ENCODE results near the gene PXK.

PXK gene

DNA sequence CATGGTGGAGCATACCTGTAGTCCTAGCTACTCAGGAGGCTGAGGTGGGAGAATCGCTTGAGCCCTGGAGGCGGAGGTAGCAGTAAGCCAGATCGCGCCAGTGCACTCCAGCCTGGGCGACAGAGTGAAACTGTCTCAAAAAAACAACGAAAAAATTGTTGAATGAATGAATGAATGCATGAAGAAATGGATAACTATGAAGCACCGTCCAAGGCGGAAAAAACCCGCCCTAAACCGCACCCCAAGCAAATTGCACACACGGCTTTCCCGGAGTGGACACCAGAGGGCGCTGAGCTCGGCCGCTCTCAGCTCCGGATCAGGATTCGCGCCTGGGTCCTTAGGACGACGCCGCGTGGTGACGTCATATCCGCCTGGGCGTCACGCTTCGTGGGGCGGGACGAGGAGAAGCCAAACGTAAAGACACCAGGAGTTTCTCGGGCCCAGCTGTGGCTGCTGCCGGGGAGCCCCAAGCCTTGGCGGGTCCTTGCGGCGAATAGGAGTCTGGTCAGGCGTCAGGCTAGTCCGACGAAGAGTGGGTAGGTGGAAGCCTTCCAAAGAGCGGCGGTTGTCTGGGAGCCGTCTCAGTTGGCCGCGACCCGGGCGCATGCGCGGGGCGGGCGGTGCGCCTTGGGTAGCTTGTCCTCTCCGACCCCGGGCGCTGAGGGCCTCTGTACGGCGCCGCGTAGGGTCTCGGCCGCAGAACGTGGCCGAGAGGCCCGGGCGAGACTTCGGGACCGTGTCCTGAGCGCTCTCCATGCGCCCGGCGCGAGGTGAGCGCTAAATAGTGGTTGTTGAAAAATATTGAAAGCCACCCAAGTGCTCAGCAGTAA lies 26.6 kb upstream of the PXK start, which contains the start of the genes HTD2 and RPP14:
Gene HTD2, plus strand, starts transcription at position 639 of the 830 bp plus-strand sequence. CDS start 11,094 bp downstream, outside the sequence.
Gene RPP14, plus strand, starts transcription at position 364 of the 830 bp plus-strand sequence. CDS start 4,085 bp downstream, outside the sequence.
- TF ChIP-seq, protein P1, sequence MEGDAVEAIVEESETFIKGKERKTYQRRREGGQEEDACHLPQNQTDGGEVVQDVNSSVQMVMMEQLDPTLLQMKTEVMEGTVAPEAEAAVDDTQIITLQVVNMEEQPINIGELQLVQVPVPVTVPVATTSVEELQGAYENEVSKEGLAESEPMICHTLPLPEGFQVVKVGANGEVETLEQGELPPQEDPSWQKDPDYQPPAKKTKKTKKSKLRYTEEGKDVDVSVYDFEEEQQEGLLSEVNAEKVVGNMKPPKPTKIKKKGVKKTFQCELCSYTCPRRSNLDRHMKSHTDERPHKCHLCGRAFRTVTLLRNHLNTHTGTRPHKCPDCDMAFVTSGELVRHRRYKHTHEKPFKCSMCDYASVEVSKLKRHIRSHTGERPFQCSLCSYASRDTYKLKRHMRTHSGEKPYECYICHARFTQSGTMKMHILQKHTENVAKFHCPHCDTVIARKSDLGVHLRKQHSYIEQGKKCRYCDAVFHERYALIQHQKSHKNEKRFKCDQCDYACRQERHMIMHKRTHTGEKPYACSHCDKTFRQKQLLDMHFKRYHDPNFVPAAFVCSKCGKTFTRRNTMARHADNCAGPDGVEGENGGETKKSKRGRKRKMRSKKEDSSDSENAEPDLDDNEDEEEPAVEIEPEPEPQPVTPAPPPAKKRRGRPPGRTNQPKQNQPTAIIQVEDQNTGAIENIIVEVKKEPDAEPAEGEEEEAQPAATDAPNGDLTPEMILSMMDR (IDR thresholded peaks at IDR 0.05; ENCODE audit: control insufficient read depth, extremely low read depth, insufficient read depth), result peak; percentile 97
- peak; percentile 93 for DNase-seq (ENCODE audit: low read depth)
- peak within 1 kb of the TSS; percentile 99 for H3K4me3 ChIP-seq (ENCODE audit: low read depth, low read length)

DNA sequence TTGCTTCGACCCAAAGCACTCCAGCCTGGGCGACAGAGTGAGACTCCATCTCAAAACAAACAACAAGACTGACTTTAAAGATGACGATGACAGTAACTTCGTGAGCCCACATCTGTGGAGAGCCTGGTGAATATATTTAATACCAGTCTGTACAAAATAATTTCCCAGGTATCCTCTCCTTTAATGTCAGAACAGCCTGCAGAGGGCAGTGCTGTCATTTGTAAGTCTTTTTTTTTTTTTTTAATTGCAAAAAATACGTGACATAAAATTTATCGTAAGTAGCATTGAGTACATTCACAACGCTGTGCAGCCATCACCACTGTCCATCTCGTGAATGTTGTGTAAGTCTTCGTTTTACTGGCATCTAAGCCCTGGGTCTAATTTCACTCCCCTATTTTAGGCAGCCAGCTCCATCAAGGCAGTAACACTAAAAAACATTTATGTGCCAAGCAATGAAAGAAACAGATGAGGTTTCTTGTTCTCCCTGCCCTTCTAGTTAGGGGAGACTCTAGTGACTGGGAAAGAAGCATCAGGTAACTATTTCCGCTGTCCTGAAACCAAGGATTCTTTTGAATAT lies 25.0 kb upstream of the PXK start:
- H3K4me3 ChIP-seq (ENCODE audit: low read depth, low read length), result peak overlapping the region; percentile 99
- TF ChIP-seq, protein P1 (IDR thresholded peaks at IDR 0.05; ENCODE audit: control insufficient read depth, extremely low read depth, insufficient read depth), result peak; percentile 50
- DNase-seq (ENCODE audit: low read depth), result peak; percentile 41

DNA sequence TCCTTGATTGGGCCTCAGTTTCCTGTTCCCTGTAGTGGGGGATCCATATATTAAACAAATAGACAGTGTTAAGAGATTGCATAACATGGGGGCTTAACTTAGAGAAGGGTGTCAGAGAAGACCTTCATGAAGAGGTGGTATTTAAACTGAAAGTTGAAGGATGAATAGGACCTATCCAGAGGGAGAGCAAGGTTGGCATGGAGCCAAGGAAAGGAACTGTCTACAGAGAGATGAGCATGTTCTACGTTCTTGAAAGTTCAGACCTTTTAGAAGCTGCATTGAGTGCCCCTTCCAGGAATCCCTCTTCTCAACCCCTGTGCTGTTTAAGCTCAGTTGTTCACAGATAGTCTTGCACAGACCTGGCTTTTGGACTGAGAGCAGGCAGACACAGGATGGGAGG lies 24.0 kb upstream of the PXK start:
- TF ChIP-seq, protein P1 (IDR thresholded peaks at IDR 0.05; ENCODE audit: control insufficient read depth, extremely low read depth, insufficient read depth), result no peak
- DNase-seq (ENCODE audit: low read depth), result no peak
- no peak overlapping the region for H3K4me3 ChIP-seq (ENCODE audit: low read depth, low read length)

DNA sequence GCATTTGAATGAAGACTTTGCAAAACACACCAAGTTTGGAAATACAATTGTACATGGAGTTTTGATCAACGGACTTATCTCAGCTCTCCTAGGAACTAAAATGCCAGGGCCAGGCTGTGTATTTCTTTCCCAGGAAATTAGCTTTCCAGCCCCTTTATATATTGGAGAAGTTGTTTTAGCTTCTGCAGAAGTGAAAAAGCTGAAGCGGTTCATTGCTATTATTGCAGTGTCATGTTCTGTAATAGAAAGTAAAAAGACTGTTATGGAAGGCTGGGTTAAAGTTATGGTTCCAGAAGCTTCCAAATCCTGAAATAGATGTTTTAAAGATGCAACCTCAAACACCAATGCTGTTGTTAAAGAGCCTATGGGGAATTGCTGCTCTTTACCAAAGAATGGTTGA lies 14.9 kb upstream of the PXK start:
- no peak overlapping the region for H3K4me3 ChIP-seq (ENCODE audit: low read depth, low read length)
- no peak for DNase-seq (ENCODE audit: low read depth)
- TF ChIP-seq, protein P1 (IDR thresholded peaks at IDR 0.05; ENCODE audit: control insufficient read depth, extremely low read depth, insufficient read depth), result no peak

DNA sequence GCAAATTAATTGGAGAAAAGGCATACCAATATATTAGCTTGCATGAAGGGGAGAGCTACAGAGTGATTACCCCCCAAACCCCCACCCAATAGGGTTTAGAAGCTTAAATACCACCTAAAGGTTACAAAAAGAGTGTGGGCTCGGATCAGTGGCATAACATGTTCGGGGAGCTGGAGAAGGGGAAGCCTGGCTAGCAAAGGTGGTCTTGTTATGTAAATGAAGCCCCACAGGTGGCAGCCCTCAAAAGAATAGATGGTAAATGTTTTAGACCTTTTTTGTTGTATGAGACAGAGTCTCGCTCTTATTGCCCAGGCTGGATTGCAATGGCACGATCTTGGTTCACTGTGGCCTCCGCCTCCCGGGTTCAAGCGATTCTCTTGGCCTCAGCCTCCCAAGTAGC lies 10.9 kb upstream of the PXK start:
- H3K4me3 ChIP-seq (ENCODE audit: low read depth, low read length), result no peak overlapping the region
- TF ChIP-seq, protein P1 (IDR thresholded peaks at IDR 0.05; ENCODE audit: control insufficient read depth, extremely low read depth, insufficient read depth), result no peak
- no peak for DNase-seq (ENCODE audit: low read depth)

DNA sequence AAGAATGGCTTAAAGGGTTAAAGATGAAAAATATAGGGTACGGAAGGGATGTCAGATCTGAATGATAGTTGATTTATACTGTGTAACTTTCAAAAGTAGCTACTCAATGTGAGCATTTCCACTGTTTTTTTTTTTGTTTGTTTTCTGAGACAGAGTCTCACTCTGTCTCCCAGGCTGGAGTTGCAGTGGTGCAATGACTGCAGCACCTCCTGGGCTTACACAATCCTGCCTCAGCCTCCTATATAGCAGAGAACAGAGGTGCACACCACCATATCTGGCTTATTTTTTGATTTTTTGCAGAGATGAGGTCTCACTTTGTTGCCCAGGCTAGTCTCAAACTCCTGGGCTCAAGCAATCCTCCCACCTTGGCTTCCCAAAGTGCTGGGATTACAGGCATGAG lies 9.9 kb upstream of the PXK start:
- TF ChIP-seq, protein P1 (IDR thresholded peaks at IDR 0.05; ENCODE audit: control insufficient read depth, extremely low read depth, insufficient read depth), result no peak
- DNase-seq (ENCODE audit: low read depth), result no peak

More for the DNA sequence above, 9.9 kb upstream of the PXK start:
- no peak overlapping the region for H3K4me3 ChIP-seq (ENCODE audit: low read depth, low read length)

All from LNCaP clone FGC (cell line).